ENCODE data around the gene CRYGN. TPM values are rescaled to one million over a fixed set of nuclear protein-coding genes. Genes with fewer than 3 reads are reported as not detected.

CRYGN gene
- total and polyA plus RNA-seq, 5 donors from 2014 or later: 0.30 to 0.39 (median 0.38) TPM; not detected in 1

DNA sequence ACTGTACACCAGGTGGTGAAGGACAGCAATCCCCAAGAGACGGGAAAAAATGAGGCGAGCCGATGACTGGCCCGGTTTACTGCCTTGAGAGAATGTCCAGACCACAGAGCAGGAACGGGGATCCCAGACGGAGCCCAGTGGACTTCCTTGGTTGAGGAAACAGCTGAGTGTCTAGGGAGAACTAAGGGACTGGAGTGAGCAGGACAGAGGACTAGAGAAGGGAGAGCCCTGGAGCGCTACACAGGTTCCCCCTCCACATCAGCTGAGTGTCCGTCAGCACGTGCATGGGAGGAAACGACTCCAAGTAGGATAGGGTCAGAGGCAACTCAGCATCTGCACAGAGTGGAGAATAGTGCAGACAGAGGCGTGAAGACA lies 23.0 kb downstream of the CRYGN start:
- Histone ChIP-seq H3K4me3 (ENCODE audit: low read depth, low read length) (no peak overlapping the region), H3K27me3 (ENCODE audit: control insufficient read depth, insufficient read depth, low read length) (peaks cover 11% of the 10 kb centered on the region), H3K36me3 (ENCODE audit: control insufficient read depth, insufficient read depth, low read length) (no peaks in the 10 kb centered on the region), H3K27ac (ENCODE audit: insufficient read depth, low read length, poor library complexity, severe bottlenecking) (no peak overlapping the region), H3K4me1 (ENCODE audit: control insufficient read depth, insufficient read depth, low read length, poor library complexity, severe bottlenecking) (no peaks in the 10 kb centered on the region), H3K9me3 (ENCODE audit: control insufficient read depth in 2 of 2, low read length in 2 of 2) (peaks cover 8 to 13% of the 10 kb centered on the region in 2 experiments)
- no peak for ATAC-seq (ENCODE audit: low read depth in 2 of 2)
- H3K36me3 Mint-ChIP-seq: no peaks in the 10 kb centered on the region
- H3K4me3 Mint-ChIP-seq: no peak overlapping the region
- peaks cover 0 to 19% (median 2%) of the 10 kb centered on the region in 7 donors for H3K9me3 Mint-ChIP-seq
- peaks cover 0 to 9% (median 2%) of the 10 kb centered on the region in 4 donors for H3K4me1 Mint-ChIP-seq
- peak overlapping the region in 1 of 3 donors; percentile 50 for H3K27ac Mint-ChIP-seq
- DNase-seq: no peak
- H3K27me3 Mint-ChIP-seq: peaks cover 43% of the 10 kb centered on the region

DNA sequence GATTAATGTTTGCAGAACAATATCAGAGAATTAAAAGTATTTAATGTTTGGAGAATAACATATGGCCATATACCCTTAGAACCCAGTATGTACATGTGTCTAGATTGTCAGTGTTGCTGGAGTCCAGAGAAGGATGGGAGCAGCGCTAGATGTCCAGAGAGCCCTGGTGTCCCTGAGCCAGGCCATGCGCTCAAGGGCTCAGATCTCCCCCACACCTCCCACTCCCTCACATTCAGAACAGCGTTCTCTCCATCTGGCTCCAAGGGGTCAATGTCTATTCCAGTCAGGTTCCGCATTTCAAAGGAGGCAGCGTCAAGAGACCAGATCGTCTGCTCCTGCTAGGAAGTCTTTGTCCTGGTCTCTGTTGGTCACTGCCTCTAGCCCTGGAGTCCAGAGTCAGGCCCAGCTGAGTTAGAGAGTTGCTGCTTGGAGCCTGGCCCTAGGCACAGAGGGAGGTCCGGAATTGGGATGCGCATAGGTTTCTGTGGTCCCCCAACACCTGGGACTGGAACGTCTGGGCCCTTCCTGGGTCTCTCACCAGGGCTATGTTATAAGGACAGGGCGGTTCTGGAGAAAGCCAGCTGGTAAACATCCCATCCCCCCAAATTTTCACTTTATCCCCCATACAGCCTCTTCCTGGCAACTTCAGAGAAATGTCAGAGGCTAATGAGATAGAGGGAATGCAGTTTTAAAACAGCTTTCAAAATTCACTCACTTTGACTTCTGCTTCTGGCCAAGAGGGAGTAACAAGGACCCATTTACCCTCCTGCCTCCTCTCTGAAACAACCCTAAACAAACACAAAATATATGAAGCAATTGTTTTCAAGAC lies 23.6 kb downstream of the CRYGN start:
- no peak overlapping the region for H3K4me3 ChIP-seq (ENCODE audit: low read depth, low read length)
- Mint-ChIP-seq H3K27me3 (peaks cover 47% of the 10 kb centered on the region), H3K9me3 (peaks cover 0 to 17% (median 2%) of the 10 kb centered on the region in 7 donors), H3K4me1 (peaks cover 0 to 9% (median 2%) of the 10 kb centered on the region in 4 donors), H3K27ac (no peak overlapping the region), H3K36me3 (no peaks in the 10 kb centered on the region), H3K4me3 (no peak overlapping the region)
- H3K9me3 ChIP-seq (ENCODE audit: control insufficient read depth in 2 of 2, low read length in 2 of 2): peaks cover 8 to 13% of the 10 kb centered on the region in 2 experiments
- no peaks in the 10 kb centered on the region for H3K4me1 ChIP-seq (ENCODE audit: control insufficient read depth, insufficient read depth, low read length, poor library complexity, severe bottlenecking)
- H3K27me3 ChIP-seq (ENCODE audit: control insufficient read depth, insufficient read depth, low read length): peaks cover 15% of the 10 kb centered on the region
- ATAC-seq (ENCODE audit: low read depth in 2 of 2) (no peak), DNase-seq (no peak)
- no peaks in the 10 kb centered on the region for H3K36me3 ChIP-seq (ENCODE audit: control insufficient read depth, insufficient read depth, low read length)
- no peak overlapping the region for H3K27ac ChIP-seq (ENCODE audit: insufficient read depth, low read length, poor library complexity, severe bottlenecking)

DNA sequence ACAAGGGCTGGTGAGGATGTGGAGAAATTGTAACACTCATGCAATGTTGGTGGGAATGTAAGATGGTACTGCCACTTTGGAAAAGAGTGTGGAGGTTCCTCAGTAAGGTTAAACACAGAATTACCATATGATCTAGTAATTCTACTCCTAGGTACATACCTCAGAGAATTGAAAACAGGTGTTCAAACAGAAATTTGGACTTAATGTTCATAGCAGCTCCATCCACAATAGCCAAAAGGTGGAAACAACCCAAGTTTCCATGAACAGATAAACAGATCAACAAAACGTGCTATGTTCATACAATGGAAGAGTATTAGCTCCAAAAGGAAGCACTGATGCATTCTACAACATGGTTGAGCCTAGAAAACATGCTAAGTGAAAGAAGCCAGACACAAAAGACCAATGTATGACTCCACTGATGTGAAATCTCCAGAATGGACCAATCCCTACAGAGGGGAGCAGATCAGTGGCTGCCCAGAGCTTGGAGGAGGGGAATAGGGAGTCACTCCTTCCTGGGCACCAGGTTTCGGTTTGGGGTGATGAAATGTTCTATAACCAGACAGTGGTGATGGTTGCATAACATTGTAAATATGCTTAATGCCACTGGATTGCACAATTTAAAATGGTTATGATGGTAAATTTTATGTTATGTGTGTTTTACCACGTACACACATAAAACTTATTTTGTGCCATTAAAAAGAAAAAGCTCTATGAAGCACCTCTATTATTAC lies 24.4 kb downstream of the CRYGN start:
- Mint-ChIP-seq H3K9me3 (peaks cover 0 to 16% (median 2%) of the 10 kb centered on the region in 7 donors), H3K27me3 (peaks cover 55% of the 10 kb centered on the region), H3K36me3 (no peaks in the 10 kb centered on the region), H3K4me3 (no peak overlapping the region), H3K4me1 (peaks cover 0 to 15% (median 2%) of the 10 kb centered on the region in 4 donors), H3K27ac (no peak overlapping the region)
- Histone ChIP-seq H3K9me3 (ENCODE audit: control insufficient read depth in 2 of 2, low read length in 2 of 2) (peaks cover 8 to 11% of the 10 kb centered on the region in 2 experiments), H3K27ac (ENCODE audit: insufficient read depth, low read length, poor library complexity, severe bottlenecking) (no peak overlapping the region), H3K36me3 (ENCODE audit: control insufficient read depth, insufficient read depth, low read length) (no peaks in the 10 kb centered on the region), H3K27me3 (ENCODE audit: control insufficient read depth, insufficient read depth, low read length) (peaks cover 22% of the 10 kb centered on the region), H3K4me1 (ENCODE audit: control insufficient read depth, insufficient read depth, low read length, poor library complexity, severe bottlenecking) (peaks cover 3% of the 10 kb centered on the region), H3K4me3 (ENCODE audit: low read depth, low read length) (no peak overlapping the region)
- DNase-seq (no peak), ATAC-seq (ENCODE audit: low read depth in 2 of 2) (no peak)

DNA sequence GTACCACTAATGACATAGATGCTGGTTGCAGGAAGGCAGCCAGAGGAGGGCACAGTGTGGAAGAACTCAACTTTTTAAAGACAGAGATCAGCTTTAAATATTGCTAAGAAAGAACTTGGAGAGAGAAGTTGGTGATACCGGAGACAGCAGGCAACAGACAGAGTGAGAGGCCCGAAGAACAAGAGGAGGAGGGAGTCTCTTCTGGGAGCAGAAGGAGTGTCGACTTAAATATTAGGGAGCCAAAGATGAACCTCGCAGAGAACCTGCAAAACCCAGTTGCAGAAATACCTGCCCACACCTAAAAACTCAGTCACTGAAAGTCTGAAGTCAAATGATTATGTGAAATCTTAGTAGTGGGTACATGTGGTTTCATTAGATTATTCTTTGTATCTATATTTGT lies 26.7 kb downstream of the CRYGN start:
- H3K4me3 Mint-ChIP-seq: peak overlapping the region in 2 of 4 donors; percentile 4 to 16
- H3K27ac Mint-ChIP-seq: no peak overlapping the region
- peaks cover 65% of the 10 kb centered on the region for H3K27me3 Mint-ChIP-seq
- H3K27ac ChIP-seq (ENCODE audit: insufficient read depth, low read length, poor library complexity, severe bottlenecking): no peak overlapping the region
- H3K27me3 ChIP-seq (ENCODE audit: control insufficient read depth, insufficient read depth, low read length): peaks cover 22% of the 10 kb centered on the region
- H3K4me1 ChIP-seq (ENCODE audit: control insufficient read depth, insufficient read depth, low read length, poor library complexity, severe bottlenecking): peaks cover 25% of the 10 kb centered on the region
- H3K9me3 Mint-ChIP-seq: peaks cover 0 to 6% (median 0%) of the 10 kb centered on the region in 7 donors
- H3K36me3 ChIP-seq (ENCODE audit: control insufficient read depth, insufficient read depth, low read length): no peaks in the 10 kb centered on the region
- H3K9me3 ChIP-seq (ENCODE audit: control insufficient read depth in 2 of 2, low read length in 2 of 2): no peaks in the 10 kb centered on the region
- no peaks in the 10 kb centered on the region for H3K36me3 Mint-ChIP-seq
- DNase-seq (no peak), ATAC-seq (ENCODE audit: low read depth in 2 of 2) (no peak)
- H3K4me1 Mint-ChIP-seq: peaks cover 0 to 24% (median 6%) of the 10 kb centered on the region in 4 donors
- H3K4me3 ChIP-seq (ENCODE audit: low read depth, low read length): no peak overlapping the region

DNA sequence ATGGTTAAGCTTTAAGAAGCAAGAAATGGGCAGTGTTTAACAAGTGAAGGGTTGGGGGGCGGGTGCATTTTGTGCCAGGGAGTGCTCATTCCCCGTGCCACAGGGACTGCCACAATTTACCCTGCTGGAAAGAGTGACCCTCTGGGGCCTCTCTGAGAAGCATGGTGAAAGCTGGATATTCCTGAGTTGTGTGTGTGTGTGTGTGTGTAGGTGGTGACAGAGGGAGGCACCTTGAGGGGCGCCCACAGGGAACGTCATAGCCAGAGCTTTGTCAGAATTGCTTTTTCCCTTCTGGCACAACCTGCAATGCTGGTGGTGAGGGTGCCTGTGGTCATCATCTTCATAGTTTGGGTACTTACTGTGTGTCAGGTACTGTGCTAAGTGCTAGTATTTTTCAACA lies 27.6 kb downstream of the CRYGN start:
- Mint-ChIP-seq H3K4me3 (no peak overlapping the region), H3K36me3 (no peaks in the 10 kb centered on the region), H3K27me3 (peaks cover 61% of the 10 kb centered on the region), H3K9me3 (peaks cover 0 to 4% (median 0%) of the 10 kb centered on the region in 7 donors), H3K27ac (no peak overlapping the region), H3K4me1 (peaks cover 0 to 24% (median 6%) of the 10 kb centered on the region in 4 donors)
- Histone ChIP-seq H3K4me1 (ENCODE audit: control insufficient read depth, insufficient read depth, low read length, poor library complexity, severe bottlenecking) (peaks cover 25% of the 10 kb centered on the region), H3K4me3 (ENCODE audit: low read depth, low read length) (no peak overlapping the region), H3K36me3 (ENCODE audit: control insufficient read depth, insufficient read depth, low read length) (no peaks in the 10 kb centered on the region), H3K9me3 (ENCODE audit: control insufficient read depth in 2 of 2, low read length in 2 of 2) (no peaks in the 10 kb centered on the region), H3K27ac (ENCODE audit: insufficient read depth, low read length, poor library complexity, severe bottlenecking) (no peak overlapping the region), H3K27me3 (ENCODE audit: control insufficient read depth, insufficient read depth, low read length) (peaks cover 22% of the 10 kb centered on the region)
- DNase-seq (no peak), ATAC-seq (ENCODE audit: low read depth in 2 of 2) (no peak)

DNA sequence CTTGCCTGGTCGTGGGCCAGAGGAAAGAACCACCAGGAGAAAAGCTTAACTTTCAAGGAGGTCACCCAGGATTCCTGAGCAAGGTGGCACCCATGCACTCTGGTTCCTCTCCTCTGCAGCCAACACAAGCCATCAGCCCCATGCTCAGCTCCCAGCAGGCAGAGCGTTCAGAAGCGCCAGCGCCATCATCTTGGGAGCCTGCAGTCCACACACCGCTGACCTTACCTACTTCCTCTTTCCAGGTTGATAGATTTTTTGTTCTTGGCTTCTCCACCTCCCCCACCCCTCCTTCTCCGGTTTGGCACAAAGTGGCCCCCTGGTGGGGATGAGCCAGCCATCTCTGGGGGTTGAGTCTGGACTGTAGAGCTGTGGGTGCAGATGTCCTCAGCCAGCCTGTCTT lies 28.4 kb downstream of the CRYGN start:
- no peaks in the 10 kb centered on the region for H3K36me3 Mint-ChIP-seq
- no peak overlapping the region for H3K27ac Mint-ChIP-seq
- Histone ChIP-seq H3K9me3 (ENCODE audit: control insufficient read depth in 2 of 2, low read length in 2 of 2) (no peaks in the 10 kb centered on the region), H3K4me1 (ENCODE audit: control insufficient read depth, insufficient read depth, low read length, poor library complexity, severe bottlenecking) (peaks cover 25% of the 10 kb centered on the region), H3K36me3 (ENCODE audit: control insufficient read depth, insufficient read depth, low read length) (no peaks in the 10 kb centered on the region), H3K27ac (ENCODE audit: insufficient read depth, low read length, poor library complexity, severe bottlenecking) (no peak overlapping the region), H3K27me3 (ENCODE audit: control insufficient read depth, insufficient read depth, low read length) (peaks cover 22% of the 10 kb centered on the region), H3K4me3 (ENCODE audit: low read depth, low read length) (no peak overlapping the region)
- no peak for ATAC-seq (ENCODE audit: low read depth in 2 of 2)
- no peak overlapping the region for H3K4me3 Mint-ChIP-seq
- H3K9me3 Mint-ChIP-seq: peaks cover 0 to 3% (median 0%) of the 10 kb centered on the region in 7 donors
- H3K4me1 Mint-ChIP-seq: peaks cover 0 to 24% (median 6%) of the 10 kb centered on the region in 4 donors
- peaks cover 68% of the 10 kb centered on the region for H3K27me3 Mint-ChIP-seq
- no peak for DNase-seq

DNA sequence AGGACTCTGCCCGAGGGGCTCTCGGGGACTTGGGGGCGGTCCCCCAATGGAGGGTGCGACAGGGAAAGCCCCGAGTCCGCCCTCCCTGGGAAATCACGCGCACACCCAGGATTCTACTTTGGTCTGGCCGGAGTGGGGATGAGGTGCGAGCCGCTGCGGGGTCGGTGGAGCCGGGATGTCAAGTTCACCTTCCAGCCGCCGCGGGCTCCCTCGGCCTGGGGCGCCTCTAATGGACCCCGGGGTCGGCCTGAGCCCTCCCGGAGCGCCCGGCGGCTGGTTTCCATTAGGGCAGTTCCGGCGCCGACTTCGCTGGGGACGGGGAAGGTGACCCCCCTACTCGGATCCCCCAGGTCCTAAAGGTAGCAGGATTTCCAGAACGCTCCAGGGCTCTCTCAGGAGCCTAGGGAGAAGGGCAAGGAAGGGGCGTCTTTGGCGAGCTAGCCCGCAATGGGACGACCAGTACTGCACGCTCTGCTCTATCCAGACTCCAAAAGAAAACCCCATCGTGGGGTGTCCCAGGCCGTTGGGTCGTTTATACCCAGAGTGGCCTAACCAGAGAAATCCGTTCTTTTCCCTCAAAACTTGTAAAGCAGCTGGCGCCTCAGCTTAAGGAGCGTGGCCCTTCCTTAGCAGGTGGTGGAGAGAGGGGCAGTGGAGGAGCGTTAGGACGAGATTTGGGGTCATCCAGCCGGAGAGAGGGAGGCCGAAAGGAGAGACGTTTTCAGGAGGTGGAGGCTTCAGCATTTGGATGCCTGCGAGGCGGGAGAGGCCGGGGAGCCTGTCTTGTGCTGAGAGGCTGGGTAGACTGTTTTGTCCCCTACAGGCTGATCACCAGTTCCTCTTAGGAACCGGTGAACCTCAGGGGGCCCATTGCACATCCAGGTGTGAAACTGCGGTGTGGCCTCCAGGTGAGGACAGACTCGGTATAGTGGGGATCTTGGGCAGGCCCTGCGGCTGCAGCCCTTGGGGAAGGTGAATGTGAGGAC lies 29.2 kb downstream of the CRYGN start:
- H3K9me3 ChIP-seq (ENCODE audit: control insufficient read depth in 2 of 2, low read length in 2 of 2): no peaks in the 10 kb centered on the region
- H3K4me3 Mint-ChIP-seq: peak overlapping the region in 2 of 4 donors; percentile 56 to 62
- H3K27me3 Mint-ChIP-seq: peaks cover 76% of the 10 kb centered on the region
- peaks cover 0 to 24% (median 6%) of the 10 kb centered on the region in 4 donors for H3K4me1 Mint-ChIP-seq
- no peaks in the 10 kb centered on the region for H3K36me3 ChIP-seq (ENCODE audit: control insufficient read depth, insufficient read depth, low read length)
- no peaks in the 10 kb centered on the region for H3K36me3 Mint-ChIP-seq
- DNase-seq: no peak
- no peak overlapping the region for H3K27ac ChIP-seq (ENCODE audit: insufficient read depth, low read length, poor library complexity, severe bottlenecking)
- peaks cover 25% of the 10 kb centered on the region for H3K4me1 ChIP-seq (ENCODE audit: control insufficient read depth, insufficient read depth, low read length, poor library complexity, severe bottlenecking)
- peak overlapping the region in 1 of 3 donors; percentile 67 for H3K27ac Mint-ChIP-seq
- H3K4me3 ChIP-seq (ENCODE audit: low read depth, low read length): no peak overlapping the region
- peaks cover 22% of the 10 kb centered on the region for H3K27me3 ChIP-seq (ENCODE audit: control insufficient read depth, insufficient read depth, low read length)
- ATAC-seq (ENCODE audit: low read depth in 2 of 2): no peak
- H3K9me3 Mint-ChIP-seq: peaks cover 0 to 3% (median 0%) of the 10 kb centered on the region in 7 donors

All from CD4-positive, CD25-positive, alpha-beta regulatory T cell (primary cell).